Large intestine (tissue), 3 donors: ENCODE measurements around the gene SIN3A. TPM values are rescaled to one million over a fixed set of nuclear protein-coding genes. Genes with fewer than 3 reads are reported as not detected.

Source experiments
- DNase-seq, 2 donors: peaks; one replicate each; pipeline versions ENCODE4 v3.0.0 to v3.0.0-alpha.2; 2013
- H3K27ac ChIP-seq: one replicate; pipeline ENCODE4 v1.5.1; 2013; ENCODE audit warnings: low read length
- H3K27me3 ChIP-seq: 2 replicates; pipeline ENCODE4 v1.6.1; 2013; ENCODE audit warnings: low read length; ENCODE audit not compliant: control insufficient read depth, insufficient read depth
- H3K36me3 ChIP-seq: 2 replicates; pipeline ENCODE4 v1.6.1; 2013; ENCODE audit warnings: low read length; ENCODE audit not compliant: control insufficient read depth, insufficient read depth
- H3K4me1 ChIP-seq: one replicate; pipeline ENCODE4 v1.6.1; 2013; ENCODE audit warnings: low read length; ENCODE audit not compliant: control insufficient read depth, insufficient read depth
- H3K4me3 ChIP-seq: one replicate; pipeline ENCODE4 v1.5.1; 2013; ENCODE audit warnings: low read length
- H3K9me3 ChIP-seq: one replicate; pipeline ENCODE4 v1.6.1; 2013; ENCODE audit warnings: mild to moderate bottlenecking, low read depth, low read length, moderate library complexity; ENCODE audit not compliant: control insufficient read depth
- WGBS: methylation state at CpG from one replicate; pipeline ENCODE4 v1.1.5; 2013; ENCODE audit warnings: low lambda C conversion rate; ENCODE audit not compliant: insufficient coverage; 5-methylcytosine and 5-hydroxymethylcytosine counted together
- polyA plus RNA-seq: library from polyadenylated mRNA; unstranded; fragments of 120-200 nt; gene quantifications from one replicate; pipeline ENCODE4 v1.2.1, GENCODE V29; 2013

Gene SIN3A
- polyA plus RNA-seq, 1 donor, result 33.8 TPM

- no peak overlapping the region for H3K4me3 ChIP-seq
- H3K36me3 ChIP-seq, result peaks cover 68% of the 10 kb centered on the region
- H3K27ac ChIP-seq, result no peak overlapping the region
- H3K27me3 ChIP-seq, result no peaks in the 10 kb centered on the region
- peaks cover 20% of the 10 kb centered on the region for H3K4me1 ChIP-seq
- H3K9me3 ChIP-seq, result no peaks in the 10 kb centered on the region
- DNase-seq, result no peak
These were observed 84.5 kb downstream of the SIN3A start for GRCh38 chr15:75367006-75367405.

- Histone ChIP-seq H3K27ac (no peak overlapping the region), H3K36me3 (peaks cover 68% of the 10 kb centered on the region), H3K27me3 (no peaks in the 10 kb centered on the region), H3K4me3 (no peak overlapping the region), H3K9me3 (no peaks in the 10 kb centered on the region), H3K4me1 (peaks cover 20% of the 10 kb centered on the region)
- WGBS, result 100% methylated on average over 1 of the region's 3 CpGs
- DNase-seq, result no peak
These were observed 85.3 kb downstream of the SIN3A start for GRCh38 chr15:75366163-75366562.

- Histone ChIP-seq H3K4me3 (no peak overlapping the region), H3K27me3 (no peaks in the 10 kb centered on the region), H3K9me3 (no peaks in the 10 kb centered on the region), H3K4me1 (peaks cover 14% of the 10 kb centered on the region), H3K27ac (no peak overlapping the region), H3K36me3 (peaks cover 76% of the 10 kb centered on the region)
- WGBS, result no CpG with 5 or more reads among the region's 6 CpGs
- no peak for DNase-seq
These were observed 86.6 kb downstream of the SIN3A start for GRCh38 chr15:75364881-75365280.

GRCh38 chr15:75363786-75364185 is 87.7 kb downstream of the SIN3A start:
- H3K36me3 ChIP-seq, result peaks cover 85% of the 10 kb centered on the region
- no peaks in the 10 kb centered on the region for H3K27me3 ChIP-seq
- WGBS, result no CpG with 5 or more reads among the region's 9 CpGs
- no peak overlapping the region for H3K4me3 ChIP-seq
- H3K9me3 ChIP-seq, result no peaks in the 10 kb centered on the region
- H3K27ac ChIP-seq, result no peak overlapping the region
- peaks cover 7% of the 10 kb centered on the region for H3K4me1 ChIP-seq
- no peak for DNase-seq

GRCh38 chr15:75362642-75363249 is 88.7 kb downstream of the SIN3A start:
- WGBS, result no CpG with 5 or more reads among the region's 7 CpGs
- H3K9me3 ChIP-seq, result no peaks in the 10 kb centered on the region
- peaks cover 7% of the 10 kb centered on the region for H3K4me1 ChIP-seq
- no peak for DNase-seq
- H3K27ac ChIP-seq, result no peak overlapping the region
- peaks cover 95% of the 10 kb centered on the region for H3K36me3 ChIP-seq
- no peaks in the 10 kb centered on the region for H3K27me3 ChIP-seq
- H3K4me3 ChIP-seq, result no peak overlapping the region

- WGBS, result no CpG with 5 or more reads among the region's 13 CpGs
- no peaks in the 10 kb centered on the region for H3K9me3 ChIP-seq
- no peak overlapping the region for H3K4me3 ChIP-seq
- H3K4me1 ChIP-seq, result peaks cover under 1% of the 10 kb centered on the region
- peaks cover 93% of the 10 kb centered on the region for H3K36me3 ChIP-seq
- H3K27ac ChIP-seq, result no peak overlapping the region
- no peak for DNase-seq
- no peaks in the 10 kb centered on the region for H3K27me3 ChIP-seq
These were observed 89.4 kb downstream of the SIN3A start for GRCh38 chr15:75361989-75362641.

- Histone ChIP-seq H3K4me1 (no peaks in the 10 kb centered on the region), H3K9me3 (no peaks in the 10 kb centered on the region), H3K27ac (no peak overlapping the region), H3K36me3 (peaks cover 93% of the 10 kb centered on the region), H3K27me3 (no peaks in the 10 kb centered on the region), H3K4me3 (no peak overlapping the region)
- no peak for DNase-seq
- no CpG with 5 or more reads among the region's 10 CpGs for WGBS
These were observed 90.0 kb downstream of the SIN3A start for GRCh38 chr15:75361361-75361988.

GRCh38 chr15:75360856-75361255 is 90.6 kb downstream of the SIN3A start:
- H3K4me3 ChIP-seq, result no peak overlapping the region
- H3K27ac ChIP-seq, result no peak overlapping the region
- no peaks in the 10 kb centered on the region for H3K9me3 ChIP-seq
- no peak for DNase-seq
- WGBS, result no CpG with 5 or more reads among the region's 7 CpGs
- H3K36me3 ChIP-seq, result peaks cover 93% of the 10 kb centered on the region
- no peaks in the 10 kb centered on the region for H3K27me3 ChIP-seq
- H3K4me1 ChIP-seq, result no peaks in the 10 kb centered on the region

- H3K4me3 ChIP-seq, result no peak overlapping the region
- H3K36me3 ChIP-seq, result peaks cover 92% of the 10 kb centered on the region
- H3K27me3 ChIP-seq, result no peaks in the 10 kb centered on the region
- no peak overlapping the region for H3K27ac ChIP-seq
- no peaks in the 10 kb centered on the region for H3K9me3 ChIP-seq
- no peaks in the 10 kb centered on the region for H3K4me1 ChIP-seq
- no peak for DNase-seq
- WGBS, result no CpG with 5 or more reads among the region's 1 CpG
These were observed 91.1 kb downstream of the SIN3A start for GRCh38 chr15:75360391-75360790.

- WGBS, result no CpG with 5 or more reads among the region's 15 CpGs
- no peaks in the 10 kb centered on the region for H3K9me3 ChIP-seq
- no peak overlapping the region for H3K4me3 ChIP-seq
- no peaks in the 10 kb centered on the region for H3K4me1 ChIP-seq
- no peak for DNase-seq
- peaks cover 91% of the 10 kb centered on the region for H3K36me3 ChIP-seq
- H3K27ac ChIP-seq, result no peak overlapping the region
- no peaks in the 10 kb centered on the region for H3K27me3 ChIP-seq
These were observed 91.8 kb downstream of the SIN3A start for GRCh38 chr15:75359537-75360250.
